IMR-90 (cell line): ENCODE data around the gene HOXD9. TPM values are rescaled to one million over a fixed set of nuclear protein-coding genes. Genes with fewer than 3 reads are reported as not detected.

Experiments
- ATAC-seq: fragments of 200-7000 bp; cut with Tn5 transposase; 2 replicates; pipeline ENCODE4 v1.9.1; 2020; ENCODE audit warnings: low read depth, mild to moderate bottlenecking, moderate library complexity
- BruUV-seq: library from RNA; stranded (reverse); fragments of 400-500 nt; replicated peaks from 2 replicates; lab custom pipeline; 2021; lab: Mats Ljungman, UMichigan
- CTCF ChIA-PET: fragments of 300-600 bp; formaldehyde crosslinking; extraction: SDS; loops from one replicate; lab custom pipeline; 2021; ENCODE audit warnings: antibody characterized with exemption; lab: Yijun Ruan, JAX
- POLR2A ChIA-PET: fragments of 300-600 bp; sonication (Branson Sonifier 250); formaldehyde crosslinking; loops from one replicate; lab custom pipeline; 2022; ENCODE audit warnings: antibody characterized with exemption; ENCODE audit not compliant: unreplicated experiment; lab: Charles Lee
- DNase-seq: peaks from one replicate; pipeline ENCODE4 v3.0.0; 2013
- H2AFZ ChIP-seq: replicated peaks from 2 replicates; pipeline ENCODE3; 2013; ENCODE audit warnings: low read length, mild to moderate bottlenecking; ENCODE audit not compliant: poor library complexity
- H2AK5ac ChIP-seq: 2 replicates; pipeline ENCODE4 v1.6.1; 2013; ENCODE audit warnings: low read depth, low read length, inconsistent platforms
- H2AK9ac ChIP-seq: replicated peaks from 2 replicates; pipeline ENCODE3; 2013; ENCODE audit warnings: mild to moderate bottlenecking, low read depth, low read length, moderate library complexity; ENCODE audit not compliant: poor library complexity
- H2BK120ac ChIP-seq: 2 replicates; pipeline ENCODE4 v1.6.1; 2013; ENCODE audit warnings: low read depth, low read length, inconsistent platforms
- H2BK15ac ChIP-seq: 3 replicates; pipeline ENCODE4 v1.6.1; 2013; ENCODE audit warnings: low read depth, low read length, inconsistent platforms
- H2BK20ac ChIP-seq: 2 replicates; pipeline ENCODE4 v1.6.1; 2013; ENCODE audit warnings: low read depth, mild to moderate bottlenecking, inconsistent platforms, low read length, moderate library complexity
- H2BK5ac ChIP-seq: 2 replicates; pipeline ENCODE4 v1.6.1; 2013; ENCODE audit warnings: mild to moderate bottlenecking, low read depth, low read length, inconsistent platforms; ENCODE audit not compliant: poor library complexity, severe bottlenecking
- H3K14ac ChIP-seq: replicated peaks from 2 replicates; pipeline ENCODE4 v1.6.1; 2013; ENCODE audit warnings: low read depth, low read length, inconsistent platforms
- H3K18ac ChIP-seq: 2 replicates; pipeline ENCODE4 v1.6.1; 2013; ENCODE audit warnings: low read depth, low read length, control low read depth
- H3K23ac ChIP-seq: 2 replicates; pipeline ENCODE4 v1.6.1; 2013; ENCODE audit warnings: low read depth, low read length, inconsistent platforms
- H3K27ac ChIP-seq: 2 replicates; pipeline ENCODE4 v1.5.1; 2013; ENCODE audit warnings: mild to moderate bottlenecking, control low read depth, low read length; ENCODE audit not compliant: insufficient read depth
- H3K27me3 ChIP-seq: 2 replicates; pipeline ENCODE4 v1.6.1; 2013; ENCODE audit warnings: low read length; ENCODE audit not compliant: control insufficient read depth, insufficient read depth
- H3K36me3 ChIP-seq: 2 replicates; pipeline ENCODE4 v1.6.1; 2013; ENCODE audit warnings: low read length, mixed read lengths; ENCODE audit not compliant: control insufficient read depth, insufficient read depth
- H3K4ac ChIP-seq: 2 replicates; pipeline ENCODE4 v1.6.1; 2013; ENCODE audit warnings: low read depth, low read length, inconsistent platforms
- H3K4me1 ChIP-seq: 2 replicates; pipeline ENCODE4 v1.6.1; 2013; ENCODE audit warnings: low read length, mixed read lengths; ENCODE audit not compliant: control insufficient read depth, insufficient read depth
- H3K4me2 ChIP-seq: 2 replicates; pipeline ENCODE4 v1.6.1; 2013; ENCODE audit warnings: low read depth, mild to moderate bottlenecking, control low read depth, low read length, moderate library complexity
- H3K4me3 ChIP-seq: 2 replicates; pipeline ENCODE4 v1.5.1; 2013; ENCODE audit warnings: low read depth, mild to moderate bottlenecking, control low read depth, low read length, moderate library complexity; ENCODE audit not compliant: insufficient read depth
- H3K56ac ChIP-seq: 2 replicates; pipeline ENCODE4 v1.6.1; 2013; ENCODE audit warnings: low read length, inconsistent platforms; ENCODE audit not compliant: insufficient read depth; ENCODE audit errors: extremely low read depth
- H3K79me1 ChIP-seq, 2 experiments: 2 replicates each; pipeline ENCODE4 v1.6.1; 2013; ENCODE audit warnings: low read length in 2 of 2, inconsistent platforms in 1 of 2, low read depth in 1 of 2
- H3K9ac ChIP-seq: 2 replicates; pipeline ENCODE4 v1.6.1; 2013; ENCODE audit warnings: low read depth, low read length, control low read depth
- H3K9me1 ChIP-seq: 2 replicates; pipeline ENCODE4 v1.6.1; 2013; ENCODE audit warnings: low read length, inconsistent platforms; ENCODE audit not compliant: insufficient read depth
- H3K9me3 ChIP-seq: 2 replicates; pipeline ENCODE4 v1.6.1; 2013; ENCODE audit warnings: low read length; ENCODE audit not compliant: control insufficient read depth, insufficient read depth
- H4K20me1 ChIP-seq: 2 replicates; pipeline ENCODE4 v1.6.1; 2013; ENCODE audit warnings: low read length, inconsistent platforms; ENCODE audit not compliant: insufficient read depth
- H4K5ac ChIP-seq: 2 replicates; pipeline ENCODE4 v1.6.1; 2013; ENCODE audit warnings: mild to moderate bottlenecking, low read depth, low read length, control low read depth
- H4K8ac ChIP-seq, 2 experiments: 2 replicates each; pipeline ENCODE4 v1.6.1; 2013; ENCODE audit warnings: low read depth in 2 of 2, low read length in 2 of 2, control low read depth in 1 of 2, inconsistent platforms in 1 of 2
- H4K91ac ChIP-seq: 2 replicates; pipeline ENCODE4 v1.6.1; 2013; ENCODE audit warnings: low read depth, low read length, inconsistent platforms; ENCODE audit not compliant: insufficient read depth
- BHLHE40 ChIP-seq: fragments of 150-350 bp; IDR thresholded peaks from 2 replicates; pipeline ENCODE4 v1.6.1; 2016; ENCODE audit warnings: mild to moderate bottlenecking, low read depth, low read length
- CEBPB ChIP-seq: IDR thresholded peaks from 2 replicates; pipeline ENCODE4 v1.6.1; 2012; ENCODE audit warnings: low read depth, low read length, improper control_type of control experiment
- CHD1 ChIP-seq: IDR thresholded peaks from 2 replicates; pipeline ENCODE4 v1.6.1; 2012; ENCODE audit warnings: low read depth, low read length, improper control_type of control experiment
- CTCF ChIP-seq: conservative IDR thresholded peaks from 2 replicates; pipeline ENCODE4 v1.5.1; 2012; ENCODE audit warnings: mild to moderate bottlenecking, low read depth, low read length, improper control_type of control experiment
- ELK1 ChIP-seq: fragments of 150-350 bp; IDR thresholded peaks from 2 replicates; pipeline ENCODE4 v1.6.1; 2016; ENCODE audit warnings: low read depth, mild to moderate bottlenecking, low read length, moderate library complexity, borderline replicate concordance
- FOS ChIP-seq: fragments of 150-350 bp; IDR thresholded peaks from 2 replicates; pipeline ENCODE4 v1.6.1; 2016; ENCODE audit warnings: low read depth, low read length
- MAFK ChIP-seq: IDR thresholded peaks from 2 replicates; pipeline ENCODE4 v1.6.1; 2012; ENCODE audit warnings: low read depth, low read length, improper control_type of control experiment
- MAZ ChIP-seq: IDR thresholded peaks from 2 replicates; pipeline ENCODE4 v1.6.1; 2012; ENCODE audit warnings: low read depth, mild to moderate bottlenecking, low read length, improper control_type of control experiment, moderate library complexity, borderline replicate concordance
- MXI1 ChIP-seq: IDR thresholded peaks from 2 replicates; pipeline ENCODE4 v1.6.1; 2012; ENCODE audit warnings: low read depth, mild to moderate bottlenecking, low read length, moderate library complexity, borderline replicate concordance
- NFE2L2 ChIP-seq: fragments of 150-350 bp; IDR thresholded peaks from 2 replicates; pipeline ENCODE4 v1.6.1; 2016; ENCODE audit warnings: low read depth, mild to moderate bottlenecking, low read length
- POLR2A ChIP-seq: IDR thresholded peaks from 2 replicates; pipeline ENCODE4 v1.6.1; 2012; ENCODE audit warnings: mild to moderate bottlenecking, low read depth, low read length
- RAD21 ChIP-seq: IDR thresholded peaks from 2 replicates; pipeline ENCODE4 v1.6.1; 2012; ENCODE audit warnings: low read length, improper control_type of control experiment
- RCOR1 ChIP-seq: IDR thresholded peaks from 2 replicates; pipeline ENCODE4 v1.6.1; 2012; ENCODE audit warnings: mild to moderate bottlenecking, low read length, improper control_type of control experiment; ENCODE audit not compliant: insufficient replicate concordance
- RFX5 ChIP-seq: IDR thresholded peaks from 2 replicates; pipeline ENCODE4 v1.8.0; 2012; ENCODE audit warnings: low read depth, mild to moderate bottlenecking, low read length, moderate library complexity
- SMC3 ChIP-seq: fragments of 150-350 bp; IDR thresholded peaks from 2 replicates; pipeline ENCODE4 v1.6.1; 2016; ENCODE audit warnings: low read depth, mild to moderate bottlenecking, antibody characterized with exemption, low read length, moderate library complexity
- USF2 ChIP-seq: fragments of 150-350 bp; IDR thresholded peaks from 2 replicates; pipeline ENCODE4 v1.6.1; 2017; ENCODE audit warnings: mild to moderate bottlenecking, antibody characterized with exemption, low read length, low read depth
- WGBS, 2 experiments: methylation state at CpG; one replicate each; pipeline versions ENCODE4 v1.1.5 to v1.1.7; 2013; ENCODE audit warnings: missing lambda C conversion rate in 2 of 2; ENCODE audit not compliant: insufficient read length in 1 of 2; ENCODE audit errors: extremely low coverage in 2 of 2; 5-methylcytosine and 5-hydroxymethylcytosine counted together
- dilution Hi-C: fragments of 300-500 bp; cut with HindIII; formaldehyde crosslinking; loops from one replicate; pipeline ENCODE4 v1.14.3; 2018; ENCODE audit warnings: low sequenced_read_pairs; ENCODE audit not compliant: unreplicated experiment
- in situ Hi-C: fragments of 300-500 bp; cut with MboI; formaldehyde crosslinking; loops from 3 replicates; pipeline ENCODE4 v1.14.3; 2019; ENCODE audit warnings: low sequenced_read_pairs, inconsistent platforms, mixed read lengths
- intact Hi-C: fragments of 100-400 bp; cut with micrococcal nuclease; formaldehyde crosslinking; loops from 2 replicates; pipeline ENCODE4 v1.10.0; 2022
- polyA plus RNA-seq, 3 experiments: library from polyadenylated mRNA; depleted of rRNA; stranded (reverse); fragments of >200 nt; gene quantifications; 2 replicates each; pipeline ENCODE4 v1.2.3, GENCODE V29; 2012; ENCODE audit warnings: low replicate concordance in 1 of 3
- total RNA-seq: library from RNA; depleted of rRNA; stranded (reverse); fragments of >200 nt; gene quantifications from 2 replicates; pipeline ENCODE4 v1.2.3, GENCODE V29; 2012

The HOXD9 gene
- total and polyA plus RNA-seq, 2 of the 4 experiments (the other 2 are of a cell fraction): not detected

- no peak overlapping the region for H3K9ac ChIP-seq
- no TSS peak for BruUV-seq
- H4K8ac ChIP-seq: no peak overlapping the region
- 8% methylated on average over 12 of the region's 22 CpGs; no CpG with 5 or more reads in 1 of the 2 experiments for WGBS, 2 experiments
- H4K20me1 ChIP-seq: no peaks in the 10 kb centered on the region
- no peak overlapping the region for H2BK20ac ChIP-seq
- dilution Hi-C loops: no loop called here
- TF ChIP-seq NFE2L2: no peak
- no peak for TF ChIP-seq RAD21
- TF ChIP-seq MAFK: no peak
- no peak for TF ChIP-seq SMC3
- TF ChIP-seq CEBPB: no peak
- no peak for TF ChIP-seq FOS
- TF ChIP-seq CHD1: no peak
- TF ChIP-seq USF2: no peak
- no peak for TF ChIP-seq RCOR1
- TF ChIP-seq ELK1: no peak
- TF ChIP-seq MXI1: no peak
- TF ChIP-seq POLR2A: no peak
- no peak for TF ChIP-seq RFX5
- no peak for TF ChIP-seq MAZ
- TF ChIP-seq CTCF: no peak
- no peak for TF ChIP-seq BHLHE40
- H3K23ac ChIP-seq: no peak overlapping the region
- no peak overlapping the region for H3K14ac ChIP-seq
- no peak overlapping the region for H4K5ac ChIP-seq
- no peak overlapping the region for H2AK9ac ChIP-seq
- no peak overlapping the region for H3K4ac ChIP-seq
- ATAC-seq (no peak), DNase-seq (no peak)
- H2BK15ac ChIP-seq: no peak overlapping the region
- intact Hi-C loops: no loop called here
- H3K4me1 ChIP-seq: no peaks in the 10 kb centered on the region
- no peak overlapping the region for H3K56ac ChIP-seq
- no peak overlapping the region for H3K4me3 ChIP-seq
- POLR2A ChIA-PET: no interaction called here
- no peak overlapping the region for H2BK120ac ChIP-seq
- H3K27me3 ChIP-seq: peaks cover 85% of the 10 kb centered on the region
- in situ Hi-C loops: no loop called here
- H3K27ac ChIP-seq: no peak overlapping the region
- no peak overlapping the region for H4K91ac ChIP-seq
- H3K18ac ChIP-seq: no peak overlapping the region
- no peak overlapping the region for H2BK5ac ChIP-seq
- H3K4me2 ChIP-seq: no peak overlapping the region
- H3K36me3 ChIP-seq: no peaks in the 10 kb centered on the region
- H2AFZ ChIP-seq: no peak overlapping the region
- no peak overlapping the region for H2AK5ac ChIP-seq
- H3K9me3 ChIP-seq: peaks cover 8% of the 10 kb centered on the region
- H3K79me1 ChIP-seq: no peaks in the 10 kb centered on the region
- no peaks in the 10 kb centered on the region for H3K9me1 ChIP-seq
- CTCF ChIA-PET: no interaction called here
These were observed 27.0 kb downstream of the HOXD9 start for GRCh38 chr2:176149481-176149938.
